K562 (cell line): ENCODE data around the gene CEP72. TPM values are rescaled to one million over a fixed set of nuclear protein-coding genes. Genes with fewer than 3 reads are reported as not detected.

Experiments
- ATF6 ChIP-seq: sonication (generic); formaldehyde crosslinking; IDR thresholded peaks from 2 replicates; pipeline ENCODE4 v1.4.0; 2020; ENCODE audit warnings: mild to moderate bottlenecking, missing genetic modification reagents
- DMBX1 ChIP-seq: fragments of 250-450 bp; sonication (Bioruptor Pico); IDR thresholded peaks from 2 replicates; pipeline ENCODE4 v1.8.0; 2022; ENCODE audit warnings: inconsistent platforms, mild to moderate bottlenecking, moderate library complexity, borderline replicate concordance
- GABPA ChIP-seq: fragments of 200-800 bp; sonication (Bioruptor generic); conservative IDR thresholded peaks from 2 replicates; pipeline ENCODE4 v1.6.1; 2016; ENCODE audit warnings: low read depth, missing genetic modification characterization, missing compliant biosample characterization
- GATAD2B ChIP-seq: fragments of 450-650 bp; IDR thresholded peaks from 2 replicates; pipeline ENCODE4 v1.6.1; 2017; ENCODE audit warnings: mild to moderate bottlenecking, borderline replicate concordance
- HDAC2 ChIP-seq: fragments of 450-650 bp; IDR thresholded peaks from 2 replicates; pipeline ENCODE4 v1.6.1; 2016; ENCODE audit warnings: mild to moderate bottlenecking
- HDAC6 ChIP-seq: IDR thresholded peaks from 2 replicates; pipeline ENCODE4 v1.6.1; 2012; ENCODE audit warnings: low read depth, mild to moderate bottlenecking, control low read depth, inconsistent platforms, low read length, moderate library complexity
- JUN ChIP-seq, 2 experiments: sonication (generic) in 1 of 2; formaldehyde crosslinking in 1 of 2; IDR thresholded peaks; 2 replicates each; pipeline versions ENCODE4 v1.6.1 to v1.8.0; 2012 to 2022; ENCODE audit warnings: borderline replicate concordance in 2 of 2, mild to moderate bottlenecking in 2 of 2, improper control_type of control experiment in 1 of 2, low read depth in 1 of 2, low read length in 1 of 2, missing genetic modification reagents in 1 of 2
- MAX ChIP-seq: sonication (generic); formaldehyde crosslinking; IDR thresholded peaks from 2 replicates; pipeline ENCODE4 v1.9.0; 2022; ENCODE audit warnings: mild to moderate bottlenecking, missing genetic modification reagents
- OTX1 ChIP-seq: fragments of 450-650 bp; formaldehyde crosslinking; IDR thresholded peaks from 2 replicates; pipeline ENCODE4 v1.4.0; 2022; ENCODE audit warnings: mild to moderate bottlenecking
- RFX5 ChIP-seq: IDR thresholded peaks from 2 replicates; pipeline ENCODE4 v1.6.1; 2011; ENCODE audit warnings: low read depth, mild to moderate bottlenecking, improper control_type of control experiment, low read length
- TRIM28 ChIP-seq: fragments of 450-650 bp; IDR thresholded peaks from 2 replicates; pipeline ENCODE4 v1.6.1; 2017
- ZBTB8A ChIP-seq: fragments of 450-650 bp; IDR thresholded peaks from 2 replicates; pipeline ENCODE4 v1.6.1; 2018; ENCODE audit warnings: mild to moderate bottlenecking, moderate library complexity; ENCODE audit not compliant: partially characterized antibody
- ZEB2 ChIP-seq: fragments of 450-650 bp; IDR thresholded peaks from 2 replicates; pipeline ENCODE4 v1.6.1; 2016
- ZNF407 ChIP-seq: fragments of 450-650 bp; IDR thresholded peaks from 2 replicates; pipeline ENCODE4 v1.6.1; 2016; ENCODE audit warnings: low read depth
- polyA plus RNA-seq, 8 experiments: library from polyadenylated mRNA; depleted of rRNA in 4 of 8; stranded (reverse) in 5 of 8; unstranded in 3 of 8; fragments of >200 nt; fragmentation: Nextera tagmentation in 2 of 8; fragmentation: Illumina TruSeq in 1 of 8; extraction: Ambion mirVana in 2 of 8; extraction: Trizol in 1 of 8; gene quantifications; 2 replicates each; pipeline versions ENCODE4 v1.2.1 to v1.2.3, GENCODE V29; 2011 to 2014; ENCODE audit warnings: inconsistent platforms in 1 of 8, missing spikeins in 1 of 8
- total RNA-seq, 7 experiments: library from RNA; depleted of rRNA in 6 of 7; stranded (reverse); fragments of >200 nt in 6 of 7; fragmentation: Illumina TruSeq in 2 of 7; extraction: Trizol in 2 of 7; gene quantifications; 2 replicates each; pipeline versions ENCODE4 v1.2.1 to v1.2.3, GENCODE V29; 2011 to 2021; ENCODE audit warnings: low replicate concordance in 1 of 7

The CEP72 gene
- total and polyA plus RNA-seq, 9 of the 15 experiments (the other 6 are each of a cell fraction or from before 2014, with no cell fraction given), result 0.89 to 38.1 (median 14.2) TPM

GRCh38 chr5:612498-613424 lies 621 bp downstream of the CEP72 start (continued):
- TF ChIP-seq ZNF407, result no peak
- 0 out of 2 replicates have a peak, but pooled peaks have one; percentile 73 for TF ChIP-seq TRIM28
- TF ChIP-seq DMBX1 (CRISPR knock-in tag), result no peak
- no peak for TF ChIP-seq JUN (IDR thresholded peaks at IDR 0.05; ENCODE audit: borderline replicate concordance, low read depth, low read length)
- TF ChIP-seq JUN (CRISPR knock-in tag; IDR thresholded peaks at IDR 0.05; ENCODE audit: borderline replicate concordance), result no peak
- TF ChIP-seq RFX5, result no peak
- TF ChIP-seq HDAC2, result no peak; the same call in 1 of the 2 replicates
- peak; percentile 50; the same call in 1 of the 2 replicates for TF ChIP-seq MAX
- no peak for TF ChIP-seq GABPA (tag)
- TF ChIP-seq ZBTB8A, result no peak
- TF ChIP-seq OTX1, result no peak
- no peak for TF ChIP-seq HDAC6
- TF ChIP-seq ATF6 (CRISPR knock-in tag), result peak; percentile 75; the same call in 1 of the 2 replicates
- 0 out of 2 replicates have a peak, but pooled peaks have one; percentile 49 for TF ChIP-seq GATAD2B
- peak; percentile 65 for TF ChIP-seq ZEB2
